H1 (cell line): ENCODE measurements around the gene EIF2A. TPM values are rescaled to one million over a fixed set of nuclear protein-coding genes. Genes with fewer than 3 reads are reported as not detected.

Source experiments
- SIX5 ChIP-seq: IDR thresholded peaks from 2 replicates; pipeline ENCODE4 v1.6.1; 2011; ENCODE audit warnings: mild to moderate bottlenecking, low read depth, low read length
- polyA plus RNA-seq, 7 experiments: library from polyadenylated mRNA; depleted of rRNA in 3 of 7; stranded (reverse) in 5 of 7; unstranded in 2 of 7; fragments of >200 nt in 5 of 7; fragments of 200-250 nt in 2 of 7; gene quantifications; 1 replicate in 5 of 7; 2 replicates in 1 of 7; 4 replicates in 1 of 7; pipeline versions ENCODE4 v1.2.1 to v1.2.3, GENCODE V29; 2011 to 2013; ENCODE audit warnings: missing spikeins in 2 of 7, mixed read lengths in 2 of 7
- total RNA-seq: library from RNA; stranded (reverse); fragmentation: NEBNext Ultra II Directional; extraction: Animal tissue kit (Norgen Biotek cat#: 25700); gene quantifications from 2 replicates; pipeline ENCODE4 v1.2.1, GENCODE V29; 2021
- TF ChIP-seq, protein P1 (sequence below): fragments of 300-600 bp; sonication (generic); IDR thresholded peaks from 2 replicates; pipeline ENCODE4 v1.7.1; 2012; ENCODE audit warnings: low read length, moderate library complexity, mild to moderate bottlenecking, inconsistent platforms; ENCODE audit not compliant: insufficient replicate concordance

EIF2A gene
- total and polyA plus RNA-seq, 2 of the 8 experiments (the other 6 are each of a cell fraction or from before 2014, with no cell fraction given): 59.3 to 91.6 TPM

DNA sequence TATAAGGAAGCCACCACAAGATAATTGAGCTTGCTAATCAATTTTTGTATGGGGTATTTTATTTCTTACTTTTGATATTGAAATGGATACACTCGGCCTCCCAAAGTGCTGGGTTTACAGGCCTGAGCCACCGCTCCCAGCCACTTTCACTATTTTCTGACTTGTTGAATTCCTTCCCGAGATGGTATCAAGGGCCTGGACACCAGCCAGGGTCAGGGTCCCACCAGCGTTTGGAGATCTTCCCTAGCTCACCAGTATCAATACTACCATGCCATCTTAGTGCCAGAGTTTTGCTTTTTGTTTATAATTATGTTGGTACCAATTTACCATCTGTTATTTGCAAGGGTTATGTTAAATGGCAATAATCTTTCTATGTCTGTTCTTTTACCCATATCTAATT is 51.1 kb downstream of the EIF2A start (continued):
- TF ChIP-seq, protein P1, sequence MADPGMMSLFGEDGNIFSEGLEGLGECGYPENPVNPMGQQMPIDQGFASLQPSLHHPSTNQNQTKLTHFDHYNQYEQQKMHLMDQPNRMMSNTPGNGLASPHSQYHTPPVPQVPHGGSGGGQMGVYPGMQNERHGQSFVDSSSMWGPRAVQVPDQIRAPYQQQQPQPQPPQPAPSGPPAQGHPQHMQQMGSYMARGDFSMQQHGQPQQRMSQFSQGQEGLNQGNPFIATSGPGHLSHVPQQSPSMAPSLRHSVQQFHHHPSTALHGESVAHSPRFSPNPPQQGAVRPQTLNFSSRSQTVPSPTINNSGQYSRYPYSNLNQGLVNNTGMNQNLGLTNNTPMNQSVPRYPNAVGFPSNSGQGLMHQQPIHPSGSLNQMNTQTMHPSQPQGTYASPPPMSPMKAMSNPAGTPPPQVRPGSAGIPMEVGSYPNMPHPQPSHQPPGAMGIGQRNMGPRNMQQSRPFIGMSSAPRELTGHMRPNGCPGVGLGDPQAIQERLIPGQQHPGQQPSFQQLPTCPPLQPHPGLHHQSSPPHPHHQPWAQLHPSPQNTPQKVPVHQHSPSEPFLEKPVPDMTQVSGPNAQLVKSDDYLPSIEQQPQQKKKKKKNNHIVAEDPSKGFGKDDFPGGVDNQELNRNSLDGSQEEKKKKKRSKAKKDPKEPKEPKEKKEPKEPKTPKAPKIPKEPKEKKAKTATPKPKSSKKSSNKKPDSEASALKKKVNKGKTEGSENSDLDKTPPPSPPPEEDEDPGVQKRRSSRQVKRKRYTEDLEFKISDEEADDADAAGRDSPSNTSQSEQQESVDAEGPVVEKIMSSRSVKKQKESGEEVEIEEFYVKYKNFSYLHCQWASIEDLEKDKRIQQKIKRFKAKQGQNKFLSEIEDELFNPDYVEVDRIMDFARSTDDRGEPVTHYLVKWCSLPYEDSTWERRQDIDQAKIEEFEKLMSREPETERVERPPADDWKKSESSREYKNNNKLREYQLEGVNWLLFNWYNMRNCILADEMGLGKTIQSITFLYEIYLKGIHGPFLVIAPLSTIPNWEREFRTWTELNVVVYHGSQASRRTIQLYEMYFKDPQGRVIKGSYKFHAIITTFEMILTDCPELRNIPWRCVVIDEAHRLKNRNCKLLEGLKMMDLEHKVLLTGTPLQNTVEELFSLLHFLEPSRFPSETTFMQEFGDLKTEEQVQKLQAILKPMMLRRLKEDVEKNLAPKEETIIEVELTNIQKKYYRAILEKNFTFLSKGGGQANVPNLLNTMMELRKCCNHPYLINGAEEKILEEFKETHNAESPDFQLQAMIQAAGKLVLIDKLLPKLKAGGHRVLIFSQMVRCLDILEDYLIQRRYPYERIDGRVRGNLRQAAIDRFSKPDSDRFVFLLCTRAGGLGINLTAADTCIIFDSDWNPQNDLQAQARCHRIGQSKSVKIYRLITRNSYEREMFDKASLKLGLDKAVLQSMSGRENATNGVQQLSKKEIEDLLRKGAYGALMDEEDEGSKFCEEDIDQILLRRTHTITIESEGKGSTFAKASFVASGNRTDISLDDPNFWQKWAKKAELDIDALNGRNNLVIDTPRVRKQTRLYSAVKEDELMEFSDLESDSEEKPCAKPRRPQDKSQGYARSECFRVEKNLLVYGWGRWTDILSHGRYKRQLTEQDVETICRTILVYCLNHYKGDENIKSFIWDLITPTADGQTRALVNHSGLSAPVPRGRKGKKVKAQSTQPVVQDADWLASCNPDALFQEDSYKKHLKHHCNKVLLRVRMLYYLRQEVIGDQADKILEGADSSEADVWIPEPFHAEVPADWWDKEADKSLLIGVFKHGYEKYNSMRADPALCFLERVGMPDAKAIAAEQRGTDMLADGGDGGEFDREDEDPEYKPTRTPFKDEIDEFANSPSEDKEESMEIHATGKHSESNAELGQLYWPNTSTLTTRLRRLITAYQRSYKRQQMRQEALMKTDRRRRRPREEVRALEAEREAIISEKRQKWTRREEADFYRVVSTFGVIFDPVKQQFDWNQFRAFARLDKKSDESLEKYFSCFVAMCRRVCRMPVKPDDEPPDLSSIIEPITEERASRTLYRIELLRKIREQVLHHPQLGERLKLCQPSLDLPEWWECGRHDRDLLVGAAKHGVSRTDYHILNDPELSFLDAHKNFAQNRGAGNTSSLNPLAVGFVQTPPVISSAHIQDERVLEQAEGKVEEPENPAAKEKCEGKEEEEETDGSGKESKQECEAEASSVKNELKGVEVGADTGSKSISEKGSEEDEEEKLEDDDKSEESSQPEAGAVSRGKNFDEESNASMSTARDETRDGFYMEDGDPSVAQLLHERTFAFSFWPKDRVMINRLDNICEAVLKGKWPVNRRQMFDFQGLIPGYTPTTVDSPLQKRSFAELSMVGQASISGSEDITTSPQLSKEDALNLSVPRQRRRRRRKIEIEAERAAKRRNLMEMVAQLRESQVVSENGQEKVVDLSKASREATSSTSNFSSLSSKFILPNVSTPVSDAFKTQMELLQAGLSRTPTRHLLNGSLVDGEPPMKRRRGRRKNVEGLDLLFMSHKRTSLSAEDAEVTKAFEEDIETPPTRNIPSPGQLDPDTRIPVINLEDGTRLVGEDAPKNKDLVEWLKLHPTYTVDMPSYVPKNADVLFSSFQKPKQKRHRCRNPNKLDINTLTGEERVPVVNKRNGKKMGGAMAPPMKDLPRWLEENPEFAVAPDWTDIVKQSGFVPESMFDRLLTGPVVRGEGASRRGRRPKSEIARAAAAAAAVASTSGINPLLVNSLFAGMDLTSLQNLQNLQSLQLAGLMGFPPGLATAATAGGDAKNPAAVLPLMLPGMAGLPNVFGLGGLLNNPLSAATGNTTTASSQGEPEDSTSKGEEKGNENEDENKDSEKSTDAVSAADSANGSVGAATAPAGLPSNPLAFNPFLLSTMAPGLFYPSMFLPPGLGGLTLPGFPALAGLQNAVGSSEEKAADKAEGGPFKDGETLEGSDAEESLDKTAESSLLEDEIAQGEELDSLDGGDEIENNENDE: no peak
- no peak for TF ChIP-seq SIX5
